OCI-LY3 (cell line): Measurements from ENCODE around the gene TOP3B.

Source experiments
- EZH2phosphoT487 ChIP-seq: fragments of 200-600 bp; shearing (Covaris generic); IDR thresholded peaks from 2 replicates; pipeline ENCODE4 v1.6.1; 2018; ENCODE audit warnings: antibody characterized with exemption, mixed run types, low read depth
- TF ChIP-seq, protein P1 (sequence below): fragments of 200-600, 300-600 bp; sonication (generic); IDR thresholded peaks from 2 replicates; pipeline ENCODE4 v1.5.1; 2014; ENCODE audit warnings: antibody characterized with exemption, low read length, low read depth

DNA sequence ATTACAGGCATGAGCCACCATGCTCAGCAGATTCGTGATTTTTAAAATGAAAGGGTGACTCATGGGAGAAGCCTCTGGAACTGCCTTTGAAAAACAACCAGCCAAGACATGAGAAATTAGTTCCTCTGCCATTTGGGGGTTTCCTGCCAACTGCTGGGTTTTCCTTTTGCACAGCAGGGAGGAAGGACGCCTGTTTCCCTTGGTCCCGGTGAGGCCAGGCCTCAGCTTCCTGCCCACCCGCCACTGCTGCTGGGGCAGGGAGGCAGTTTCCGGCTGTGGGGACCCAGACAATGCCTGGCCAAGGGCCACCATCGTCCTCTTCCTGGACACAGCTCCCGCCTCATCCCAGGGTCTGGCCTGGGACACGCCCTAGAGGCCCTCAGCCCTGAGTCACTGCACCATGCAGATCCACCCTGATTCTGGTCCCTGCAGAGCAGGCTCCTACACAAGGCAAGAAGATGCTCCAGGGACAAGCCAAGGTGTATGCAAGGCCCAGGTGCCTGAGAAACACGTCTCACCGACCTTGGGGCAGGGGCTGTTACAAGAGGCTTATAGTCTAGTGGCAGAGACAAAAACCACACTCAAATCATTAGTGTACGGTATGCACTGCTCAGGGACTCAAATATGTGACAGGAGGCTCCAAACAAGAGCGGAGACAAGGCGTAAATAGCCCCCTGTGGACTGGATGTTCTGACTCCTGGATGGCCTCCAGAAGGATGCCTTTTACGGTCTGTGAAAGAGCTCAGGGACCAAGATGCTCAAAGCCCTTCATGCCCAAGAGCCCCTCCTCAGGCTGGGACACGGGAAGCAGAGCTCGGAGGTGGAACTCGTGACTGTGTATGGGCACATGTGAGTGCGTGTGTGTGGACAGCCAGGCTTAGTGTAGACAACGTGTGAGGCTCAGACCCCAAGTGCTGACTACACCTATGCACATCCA is 39.9 kb downstream of the TOP3B start:
- TF ChIP-seq, protein P1, sequence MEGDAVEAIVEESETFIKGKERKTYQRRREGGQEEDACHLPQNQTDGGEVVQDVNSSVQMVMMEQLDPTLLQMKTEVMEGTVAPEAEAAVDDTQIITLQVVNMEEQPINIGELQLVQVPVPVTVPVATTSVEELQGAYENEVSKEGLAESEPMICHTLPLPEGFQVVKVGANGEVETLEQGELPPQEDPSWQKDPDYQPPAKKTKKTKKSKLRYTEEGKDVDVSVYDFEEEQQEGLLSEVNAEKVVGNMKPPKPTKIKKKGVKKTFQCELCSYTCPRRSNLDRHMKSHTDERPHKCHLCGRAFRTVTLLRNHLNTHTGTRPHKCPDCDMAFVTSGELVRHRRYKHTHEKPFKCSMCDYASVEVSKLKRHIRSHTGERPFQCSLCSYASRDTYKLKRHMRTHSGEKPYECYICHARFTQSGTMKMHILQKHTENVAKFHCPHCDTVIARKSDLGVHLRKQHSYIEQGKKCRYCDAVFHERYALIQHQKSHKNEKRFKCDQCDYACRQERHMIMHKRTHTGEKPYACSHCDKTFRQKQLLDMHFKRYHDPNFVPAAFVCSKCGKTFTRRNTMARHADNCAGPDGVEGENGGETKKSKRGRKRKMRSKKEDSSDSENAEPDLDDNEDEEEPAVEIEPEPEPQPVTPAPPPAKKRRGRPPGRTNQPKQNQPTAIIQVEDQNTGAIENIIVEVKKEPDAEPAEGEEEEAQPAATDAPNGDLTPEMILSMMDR = no peak
- TF ChIP-seq EZH2phosphoT487 = no peak
